HG03520 (cell line): ENCODE measurements around the gene CTNNA3.

Source experiments
- ATAC-seq: cut with Tn5 transposase; IDR thresholded peaks from one replicate; pipeline ENCODE4 v1.9.1; 2021; ENCODE audit warnings: mild to moderate bottlenecking, moderate library complexity; ENCODE audit not compliant: unreplicated experiment

Gene CTNNA3

GRCh38 chr10:67141300-67141699 is 554.7 kb downstream of the CTNNA3 start:
- ATAC-seq, result no peak

- no peak for ATAC-seq
Observed at GRCh38 chr10:67140641-67141040, 555.4 kb downstream of the CTNNA3 start.

GRCh38 chr10:67127441-67127840 is 568.6 kb downstream of the CTNNA3 start:
- ATAC-seq, result no peak

- no peak for ATAC-seq
Observed at GRCh38 chr10:67119651-67120050, 576.3 kb downstream of the CTNNA3 start.

GRCh38 chr10:67115972-67116371 is 580.0 kb downstream of the CTNNA3 start:
- ATAC-seq, result no peak

GRCh38 chr10:67114945-67115344 is 581.0 kb downstream of the CTNNA3 start:
- no peak for ATAC-seq

- ATAC-seq, result no peak
Observed at GRCh38 chr10:67112765-67113164, 583.2 kb downstream of the CTNNA3 start.

- no peak for ATAC-seq
Observed at GRCh38 chr10:67110286-67110685, 585.7 kb downstream of the CTNNA3 start.

- no peak for ATAC-seq
Observed at GRCh38 chr10:67107670-67108069, 588.3 kb downstream of the CTNNA3 start.

- no peak for ATAC-seq
Observed at GRCh38 chr10:67100951-67101350, 595.0 kb downstream of the CTNNA3 start.

- ATAC-seq, result no peak
Observed at GRCh38 chr10:67098461-67098860, 597.5 kb downstream of the CTNNA3 start.

- no peak for ATAC-seq
Observed at GRCh38 chr10:67095531-67095930, 600.5 kb downstream of the CTNNA3 start.

GRCh38 chr10:67088036-67088435 is 608.0 kb downstream of the CTNNA3 start:
- no peak for ATAC-seq

GRCh38 chr10:67087135-67087425 is 608.9 kb downstream of the CTNNA3 start:
- no peak for ATAC-seq

GRCh38 chr10:67086327-67087134 is 609.5 kb downstream of the CTNNA3 start:
- no peak for ATAC-seq

GRCh38 chr10:67079126-67079525 is 616.9 kb downstream of the CTNNA3 start:
- no peak for ATAC-seq

- ATAC-seq, result no peak
Observed at GRCh38 chr10:67077376-67077775, 618.6 kb downstream of the CTNNA3 start.

GRCh38 chr10:67076144-67076543 is 619.9 kb downstream of the CTNNA3 start:
- no peak for ATAC-seq

GRCh38 chr10:67075491-67075971 is 620.5 kb downstream of the CTNNA3 start:
- ATAC-seq, result no peak

- no peak for ATAC-seq
Observed at GRCh38 chr10:67072654-67073053, 623.3 kb downstream of the CTNNA3 start.

- no peak for ATAC-seq
Observed at GRCh38 chr10:67050415-67050814, 645.6 kb downstream of the CTNNA3 start.

- no peak for ATAC-seq
Observed at GRCh38 chr10:67049988-67050387, 646.0 kb downstream of the CTNNA3 start.

- no peak for ATAC-seq
Observed at GRCh38 chr10:67046507-67046906, 649.5 kb downstream of the CTNNA3 start.
